Right lobe of liver (tissue), 6 donors: ENCODE measurements around the gene TTL. TPM values are rescaled to one million over a fixed set of nuclear protein-coding genes. Genes with fewer than 3 reads are reported as not detected.
"Not testable (repeated sequence)": the region's sequence is repeated elsewhere in the genome, so short reads cannot be mapped to it uniquely, and the experiment has no call there.

Experiments
- ATAC-seq, 4 donors: fragments of 200-7000 bp; cut with Tn5 transposase; one replicate each; pipeline ENCODE4 v1.9.1; 2020; ENCODE audit warnings: mild to moderate bottlenecking in 4 of 4, moderate library complexity in 4 of 4
- DNase-seq, 3 donors: peaks; one replicate each; pipeline ENCODE4 v3.0.0-alpha.2; 2020
- H3K27ac ChIP-seq, 3 donors: fragments of 200-600 bp; one replicate each; pipeline ENCODE4 v1.8.0; 2022
- H3K27me3 ChIP-seq, 2 donors: fragments of 200-600 bp; one replicate each; pipeline ENCODE4 v1.8.0; 2022
- H3K36me3 ChIP-seq, 4 donors: fragments of 200-600 bp; sonication (generic) in 1 of 4; one replicate each; pipeline versions ENCODE4 v1.5.1 to v1.8.0; 2017 to 2022; ENCODE audit warnings: control low read depth in 1 of 4
- H3K4me1 ChIP-seq, 4 donors: fragments of 200-600 bp; sonication (generic) in 1 of 4; one replicate each; pipeline versions ENCODE4 v1.5.1 to v1.8.0; 2017 to 2022; ENCODE audit warnings: control low read depth in 1 of 4
- H3K4me3 ChIP-seq, 3 donors: fragments of 200-600 bp; one replicate each; pipeline ENCODE4 v1.8.0; 2022
- H3K9me3 ChIP-seq, 4 donors: fragments of 200-600 bp; sonication (generic) in 1 of 4; one replicate each; pipeline versions ENCODE4 v1.5.1 to v1.8.0; 2017 to 2022; ENCODE audit warnings: control low read depth in 1 of 4
- CTCF ChIP-seq, 4 donors: fragments of 200-600 bp in 3 of 4; fragments of 450-650 bp in 1 of 4; IDR thresholded peaks; one replicate each; pipeline versions ENCODE4 v1.5.1 to v1.8.0; 2016 to 2022; ENCODE audit warnings: antibody characterized with exemption in 4 of 4, mild to moderate bottlenecking in 2 of 4
- POLR2A ChIP-seq: fragments of 450-650 bp; IDR thresholded peaks from one replicate; pipeline ENCODE4 v1.6.1; 2017; ENCODE audit warnings: antibody characterized with exemption, mild to moderate bottlenecking
- WGBS: methylation state at CpG from one replicate; pipeline ENCODE4 v1.1.6; 2018; ENCODE audit warnings: low coverage, low lambda C conversion rate; ENCODE audit not compliant: insufficient coverage; ENCODE audit errors: missing lambda C conversion rate; 5-methylcytosine and 5-hydroxymethylcytosine counted together
- intact Hi-C, 2 donors: fragments of 100-400 bp; cut with DNase I; formaldehyde crosslinking; loops; one replicate each; pipeline versions ENCODE4 v1.11.2 to v1.14.1; 2022
- total RNA-seq, 6 experiments: library from RNA; depleted of rRNA in 2 of 6; stranded (reverse); fragments of >200 nt in 2 of 6; fragmentation: NEBNext Ultra II Directional in 3 of 6; extraction: Animal tissue kit (Norgen Biotek cat#: 25700) in 3 of 6; gene quantifications; one replicate each; pipeline versions ENCODE4 v1.1.0 to v1.2.4, GENCODE V29; 2016 to 2023
- donor health status: DM: no; HTN: yes; CAD: no.
- donor health status: DM: no; HTN: no; CAD: no.
- donor health status: DM: no; HTN: no; CAD: no.
- donor health status: DM: no; HTN: yes; CAD: no.
- donor health status: DM: no; HTN: yes; CAD: no.

The TTL gene
- total RNA-seq, 6 experiments from 2014 or later: 8.1 to 29.6 (median 15.6) TPM

GRCh38 chr2:112547333-112547732 lies 65.4 kb downstream of the TTL start:
- H3K27ac ChIP-seq: no peak overlapping the region
- peaks cover 0 to 21% (median 4%) of the 10 kb centered on the region in 4 donors for H3K4me1 ChIP-seq
- WGBS: 38% methylated on average over 4 of the region's 4 CpGs
- H3K27me3 ChIP-seq: no peaks in the 10 kb centered on the region
- intact Hi-C loops: no loop called here
- no peak overlapping the region for H3K4me3 ChIP-seq
- peaks cover 0 to 40% (median 7%) of the 10 kb centered on the region in 4 donors for H3K36me3 ChIP-seq
- ATAC-seq: peak; percentile 81 to 86 (median 84)
- TF ChIP-seq POLR2A (no peak), CTCF (IDR thresholded peaks at IDR 0.05) (no peak)
- DNase-seq: peak; percentile 33 to 73 (median 63)
- no peaks in the 10 kb centered on the region for H3K9me3 ChIP-seq

GRCh38 chr2:112548980-112549379 lies 67.0 kb downstream of the TTL start:
- H3K4me1 ChIP-seq: peaks cover 0 to 13% (median 4%) of the 10 kb centered on the region in 4 donors
- H3K27me3 ChIP-seq: no peaks in the 10 kb centered on the region
- H3K27ac ChIP-seq: no peak overlapping the region
- no peaks in the 10 kb centered on the region for H3K9me3 ChIP-seq
- no peak overlapping the region for H3K4me3 ChIP-seq
- DNase-seq: no peak
- peaks cover 0 to 53% (median 10%) of the 10 kb centered on the region in 4 donors for H3K36me3 ChIP-seq
- peak in 3 of 4 donors; percentile 31 to 85 (median 43) for ATAC-seq
- TF ChIP-seq CTCF (IDR thresholded peaks at IDR 0.05): no peak
- TF ChIP-seq POLR2A: no peak
- intact Hi-C loops: no loop called here
- 30% methylated on average over 2 of the region's 2 CpGs for WGBS

GRCh38 chr2:112566104-112566503 lies 84.1 kb downstream of the TTL start:
- intact Hi-C loops: no loop called here
- 54% methylated on average over 2 of the region's 3 CpGs for WGBS
- Histone ChIP-seq H3K4me3 (no peak overlapping the region), H3K4me1 (no peaks in the 10 kb centered on the region), H3K36me3 (peaks cover 0 to 87% (median 29%) of the 10 kb centered on the region in 4 donors), H3K27ac (no peak overlapping the region), H3K9me3 (no peaks in the 10 kb centered on the region), H3K27me3 (no peaks in the 10 kb centered on the region)
- DNase-seq: no peak
- ATAC-seq: no peak
- no peak for TF ChIP-seq CTCF (IDR thresholded peaks at IDR 0.05)
- no peak for TF ChIP-seq POLR2A

- WGBS: 90% methylated on average over 3 of the region's 5 CpGs
- H3K36me3 ChIP-seq: peaks cover 0 to 87% (median 30%) of the 10 kb centered on the region in 4 donors
- DNase-seq, intact Hi-C loops, H3K27me3 ChIP-seq, H3K4me1 ChIP-seq, H3K4me3 ChIP-seq, H3K27ac ChIP-seq, ATAC-seq, H3K9me3 ChIP-seq: not testable (repeated sequence)
Measured at GRCh38 chr2:112566508-112566907, 84.6 kb downstream of the TTL start.

GRCh38 chr2:112572005-112572404 lies 90.0 kb downstream of the TTL start:
- no peaks in the 10 kb centered on the region for H3K9me3 ChIP-seq
- H3K4me3 ChIP-seq: no peak overlapping the region
- no peak overlapping the region for H3K27ac ChIP-seq
- no peaks in the 10 kb centered on the region for H3K27me3 ChIP-seq
- intact Hi-C loops: loop anchor here in 1 of 2 donors (10.0 kb wide), 1 partner anchor 87 kb away; the partner anchor contains the start of gene TTL
- DNase-seq: no peak
- WGBS: 79% methylated on average over 7 of the region's 7 CpGs
- H3K36me3 ChIP-seq: peaks cover 0 to 90% (median 50%) of the 10 kb centered on the region in 4 donors
- H3K4me1 ChIP-seq: no peaks in the 10 kb centered on the region
- no peak for TF ChIP-seq CTCF (IDR thresholded peaks at IDR 0.05)
- TF ChIP-seq POLR2A: no peak
- ATAC-seq: no peak
